NCI-H748 (cell line): Measurements from ENCODE around the gene C13orf46.
"Not testable (repeated sequence)": the region's sequence is repeated elsewhere in the genome, so short reads cannot be mapped to it uniquely, and the experiment has no call there.

Experiments used
- DNase-seq: peaks from one replicate; lab custom pipeline; 2025; ENCODE audit not compliant: unreplicated experiment; lab: John Stamatoyannopoulos, UW

The C13orf46 gene

GRCh38 chr13:113995051-113995601 is 21.2 kb upstream of the C13orf46 start:
- no peak for DNase-seq

GRCh38 chr13:113992276-113993005 is 18.6 kb upstream of the C13orf46 start:
- no peak for DNase-seq

GRCh38 chr13:113991676-113992179 is 17.9 kb upstream of the C13orf46 start:
- no peak for DNase-seq

GRCh38 chr13:113991191-113991669 is 17.4 kb upstream of the C13orf46 start:
- DNase-seq, result no peak

GRCh38 chr13:113990321-113990837 is 16.5 kb upstream of the C13orf46 start:
- no peak for DNase-seq

GRCh38 chr13:113989585-113990300 is 15.9 kb upstream of the C13orf46 start:
- no peak for DNase-seq

GRCh38 chr13:113988859-113989258 is 15.0 kb upstream of the C13orf46 start:
- not testable (repeated sequence) for DNase-seq

- DNase-seq, result no peak
Measured at GRCh38 chr13:113982296-113982661, 8.4 kb upstream of the C13orf46 start.

GRCh38 chr13:113981611-113982295 is 7.9 kb upstream of the C13orf46 start:
- peak; percentile 53 for DNase-seq

- peak; percentile 99 for DNase-seq
Measured at GRCh38 chr13:113981194-113981605, 7.3 kb upstream of the C13orf46 start.

GRCh38 chr13:113980489-113981064 is 6.7 kb upstream of the C13orf46 start:
- peak; percentile 38 for DNase-seq

GRCh38 chr13:113979791-113980471 is 6.1 kb upstream of the C13orf46 start:
- no peak for DNase-seq

GRCh38 chr13:113978741-113979481 is 5.0 kb upstream of the C13orf46 start:
- no peak for DNase-seq

GRCh38 chr13:113977976-113978375 is 4.1 kb upstream of the C13orf46 start:
- DNase-seq, result no peak

GRCh38 chr13:113976711-113977684 is 3.1 kb upstream of the C13orf46 start:
- DNase-seq, result no peak

GRCh38 chr13:113975416-113975815 is 1.5 kb upstream of the C13orf46 start:
- DNase-seq, result no peak

- DNase-seq, result no peak
Measured at GRCh38 chr13:113974304-113975281, 717 bp upstream of the C13orf46 start.
